Epithelial cell of proximal tubule (primary cell): ENCODE measurements around the gene RPS28. TPM values are rescaled to one million over a fixed set of nuclear protein-coding genes. Genes with fewer than 3 reads are reported as not detected.

Experiments used
- total RNA-seq: library from RNA; depleted of rRNA; stranded (reverse); fragments of >200 nt; gene quantifications from 2 replicates; pipeline ENCODE4 v1.2.3, GENCODE V29; 2015

Gene RPS28
- total RNA-seq, 1 donor from 2014 or later: 508 TPM

Other genes with a start within 250 kb of the RPS28 start
- 0.06 TPM in 1 of 2 replicates, not detected in the other for gene FBN3, start 171.9 kb upstream of the RPS28 start, total RNA-seq
- 3.8 and 24.5 TPM in 2 replicates for gene CERS4, start 112.1 kb upstream of the RPS28 start, total RNA-seq
- gene CD320, start 13.1 kb upstream of the RPS28 start, total RNA-seq: 198 and 238 TPM in 2 replicates
- 76.6 and 77.9 TPM in 2 replicates for gene NDUFA7, start 121 bp upstream of the RPS28 start, total RNA-seq
- gene KANK3, start 21.8 kb downstream of the RPS28 start, total RNA-seq: 0.29 and 2.2 TPM in 2 replicates
- 16.6 and 82.0 TPM in 2 replicates for gene ANGPTL4, start 42.7 kb downstream of the RPS28 start, total RNA-seq
- 16.6 and 23.3 TPM in 2 replicates for gene RAB11B, start 68.9 kb downstream of the RPS28 start, total RNA-seq
- gene MARCHF2, start 91.8 kb downstream of the RPS28 start, total RNA-seq: 48.8 and 58.9 TPM in 2 replicates
- 134 and 169 TPM in 2 replicates for gene HNRNPM, start 123.5 kb downstream of the RPS28 start, total RNA-seq
- not detected in 2 replicates for gene PRAM1, start 181.1 kb downstream of the RPS28 start, total RNA-seq
- gene ZNF414, start 192.7 kb downstream of the RPS28 start, total RNA-seq: 10.4 and 12.4 TPM in 2 replicates